ENCODE measurements around the gene HDAC10.

The HDAC10 gene

GRCh38 chr22:50264946-50265669, 14.0 kb upstream of the HDAC10 start:
- peaks cover 60% of the 10 kb centered on the region for H3K4me1 ChIP-seq

GRCh38 chr22:50264104-50264745, 13.2 kb upstream of the HDAC10 start:
- H4K20me1 ChIP-seq: peaks cover 19% of the 10 kb centered on the region
- H3K27me3 ChIP-seq: no peaks in the 10 kb centered on the region
- peaks cover 59% of the 10 kb centered on the region for H3K4me1 ChIP-seq
- H3K9me3 ChIP-seq: peaks cover 9% of the 10 kb centered on the region; the same call in 1 of the 2 replicates
- TF ChIP-seq Cebpa-rat (IDR thresholded peaks at IDR 0.05): no peak
- H3K4me3 ChIP-seq: no peak overlapping the region
- H3K9ac ChIP-seq: no peak overlapping the region
- no peak overlapping the region for H3K4me2 ChIP-seq
- H3K27ac ChIP-seq: no peak overlapping the region
- H3K36me3 ChIP-seq: peaks cover 26% of the 10 kb centered on the region

More at GRCh38 chr22:50264946-50265669, 14.0 kb upstream of the HDAC10 start:
- Histone ChIP-seq H3K36me3 (peaks cover 24% of the 10 kb centered on the region), H3K4me3 (no peak overlapping the region), H4K20me1 (peaks cover 18% of the 10 kb centered on the region; the same call in 1 of the 2 replicates), H3K9ac (0 out of 2 replicates have a peak overlapping the region, but pooled peaks have one; percentile 10), H3K4me2 (peak overlapping the region; percentile 17; the same call in 1 of the 2 replicates), H3K27ac (no peak overlapping the region), H3K27me3 (no peaks in the 10 kb centered on the region), H3K9me3 (peaks cover 9% of the 10 kb centered on the region; the same call in 1 of the 2 replicates)
- TF ChIP-seq Cebpa-rat (IDR thresholded peaks at IDR 0.05): no peak

- Histone ChIP-seq H3K36me3 (peaks cover 37% of the 10 kb centered on the region), H3K9ac (peak overlapping the region; percentile 84; the same call in 1 of the 2 replicates), H3K27ac (peak overlapping the region; percentile 89), H4K20me1 (peaks cover 24% of the 10 kb centered on the region), H3K27me3 (no peaks in the 10 kb centered on the region), H3K9me3 (peaks cover 9% of the 10 kb centered on the region; the same call in 1 of the 2 replicates), H3K4me3 (peak overlapping the region; percentile 81; the same call in 1 of the 2 replicates), H3K4me1 (peaks cover 56% of the 10 kb centered on the region), H3K4me2 (peak overlapping the region; percentile 97)
- no peak for TF ChIP-seq Cebpa-rat (IDR thresholded peaks at IDR 0.05)
Observed at GRCh38 chr22:50262973-50263617, 12.0 kb upstream of the HDAC10 start.

- Histone ChIP-seq H3K27ac (peak overlapping the region; percentile 89), H3K9me3 (peaks cover 9% of the 10 kb centered on the region; the same call in 1 of the 2 replicates), H3K36me3 (peaks cover 42% of the 10 kb centered on the region), H3K4me2 (peak overlapping the region; percentile 97), H4K20me1 (peaks cover 30% of the 10 kb centered on the region), H3K27me3 (no peaks in the 10 kb centered on the region), H3K9ac (peak overlapping the region; percentile 84), H3K4me3 (peak overlapping the region; percentile 81), H3K4me1 (peaks cover 54% of the 10 kb centered on the region)
- TF ChIP-seq Cebpa-rat (IDR thresholded peaks at IDR 0.05): no peak
Observed at GRCh38 chr22:50262460-50262911, 11.4 kb upstream of the HDAC10 start.

- Histone ChIP-seq H3K36me3 (peaks cover 47% of the 10 kb centered on the region), H3K9me3 (peaks cover 3% of the 10 kb centered on the region; the same call in 1 of the 2 replicates), H3K27ac (peak within 1 kb of the TSS; percentile 89), H4K20me1 (peaks cover 36% of the 10 kb centered on the region), H3K4me2 (peak within 1 kb of the TSS; percentile 97), H3K27me3 (no peaks in the 10 kb centered on the region), H3K4me3 (peak within 1 kb of the TSS; percentile 81), H3K9ac (peak within 1 kb of the TSS; percentile 84), H3K4me1 (peaks cover 54% of the 10 kb centered on the region)
- no peak for TF ChIP-seq Cebpa-rat (IDR thresholded peaks at IDR 0.05)
Observed at GRCh38 chr22:50261615-50262459, 10.8 kb upstream of the HDAC10 start, which contains the start of gene MAPK12. MAPK12 (minus strand) TSS chr22:50261683; CDS start chr22:50261509, 174 bp downstream.

GRCh38 chr22:50260801-50261614, 9.9 kb upstream of the HDAC10 start:
- Histone ChIP-seq H3K4me2 (peak overlapping the region; percentile 97), H3K4me1 (peaks cover 54% of the 10 kb centered on the region), H3K9me3 (no peaks in the 10 kb centered on the region), H3K27me3 (no peaks in the 10 kb centered on the region), H3K4me3 (peak overlapping the region; percentile 81), H3K36me3 (peaks cover 47% of the 10 kb centered on the region), H3K27ac (peak overlapping the region; percentile 89), H3K9ac (peak overlapping the region; percentile 84), H4K20me1 (peaks cover 44% of the 10 kb centered on the region)
- no peak for TF ChIP-seq Cebpa-rat (IDR thresholded peaks at IDR 0.05)

GRCh38 chr22:50260434-50260800, 9.4 kb upstream of the HDAC10 start:
- H3K4me1 ChIP-seq: peaks cover 52% of the 10 kb centered on the region
- H3K27me3 ChIP-seq: no peaks in the 10 kb centered on the region
- H4K20me1 ChIP-seq: peaks cover 46% of the 10 kb centered on the region
- peaks cover 51% of the 10 kb centered on the region for H3K36me3 ChIP-seq
- peak overlapping the region; percentile 89 for H3K27ac ChIP-seq
- peak overlapping the region; percentile 97 for H3K4me2 ChIP-seq
- H3K9me3 ChIP-seq: no peaks in the 10 kb centered on the region
- TF ChIP-seq Cebpa-rat (IDR thresholded peaks at IDR 0.05): no peak
- peak overlapping the region; percentile 84 for H3K9ac ChIP-seq
- peak overlapping the region; percentile 81 for H3K4me3 ChIP-seq

GRCh38 chr22:50259302-50259701, 8.2 kb upstream of the HDAC10 start:
- Histone ChIP-seq H3K27me3 (no peaks in the 10 kb centered on the region), H3K9ac (no peak overlapping the region), H3K27ac (no peak overlapping the region), H4K20me1 (peaks cover 53% of the 10 kb centered on the region), H3K36me3 (peaks cover 53% of the 10 kb centered on the region), H3K9me3 (no peaks in the 10 kb centered on the region), H3K4me2 (peak overlapping the region; percentile 36), H3K4me3 (no peak overlapping the region), H3K4me1 (peaks cover 41% of the 10 kb centered on the region)
- TF ChIP-seq Cebpa-rat (IDR thresholded peaks at IDR 0.05): no peak

Measured in BLaER1 (cell line).